Calu3 (cell line): ENCODE measurements around the gene EFS. TPM values are rescaled to one million over a fixed set of nuclear protein-coding genes. Genes with fewer than 3 reads are reported as not detected.
A peak's percentile ranks its signal among the peaks of the same experiment; 100 is the strongest.

Source experiments
- BruUV-seq: library from RNA; stranded (reverse); fragments of 400-500 nt; replicated peaks from 2 replicates; lab custom pipeline; 2021; lab: Mats Ljungman, UMichigan
- CTCF ChIA-PET: fragments of 300-600 bp; sonication (Branson Sonifier 250); formaldehyde crosslinking; loops from one replicate; lab custom pipeline; 2022; ENCODE audit warnings: antibody characterized with exemption; lab: Charles Lee
- DNase-seq: peaks from one replicate; pipeline ENCODE4 v3.0.0; 2022
- H3K27ac Mint-ChIP-seq: one replicate; pipeline ENCODE4 v1.8.0; 2022; ENCODE audit warnings: mixed read lengths; ENCODE audit not compliant: unreplicated experiment
- H3K27me3 Mint-ChIP-seq: one replicate; pipeline ENCODE4 v1.8.0; 2022; ENCODE audit warnings: mixed read lengths; ENCODE audit not compliant: unreplicated experiment
- H3K36me3 Mint-ChIP-seq: one replicate; pipeline ENCODE4 v1.8.0; 2022; ENCODE audit warnings: mild to moderate bottlenecking, moderate library complexity, mixed read lengths; ENCODE audit not compliant: insufficient read depth, unreplicated experiment
- H3K4me1 Mint-ChIP-seq: one replicate; pipeline ENCODE4 v1.8.0; 2022; ENCODE audit warnings: mild to moderate bottlenecking, low read depth, mixed read lengths; ENCODE audit not compliant: unreplicated experiment
- H3K4me3 Mint-ChIP-seq: one replicate; pipeline ENCODE4 v1.8.0; 2022; ENCODE audit warnings: mild to moderate bottlenecking, low read depth, moderate library complexity, mixed read lengths; ENCODE audit not compliant: unreplicated experiment
- H3K9me3 Mint-ChIP-seq: one replicate; pipeline ENCODE4 v1.8.0; 2022; ENCODE audit warnings: low read depth, mixed read lengths; ENCODE audit not compliant: unreplicated experiment
- CTCF ChIP-seq: fragments of 200-600 bp; IDR thresholded peaks from one replicate; pipeline ENCODE4 v1.8.0; 2022; ENCODE audit warnings: antibody characterized with exemption; ENCODE audit not compliant: unreplicated experiment
- intact Hi-C: fragments of 100-400 bp; cut with micrococcal nuclease; formaldehyde crosslinking; loops from one replicate; pipeline ENCODE4 v1.10.0; 2022; ENCODE audit not compliant: unreplicated experiment
- total RNA-seq: library from RNA; stranded (reverse); gene quantifications from 2 replicates; pipeline ENCODE4 v1.2.3, GENCODE V29; 2022

Gene EFS
- total RNA-seq, 1 experiment from 2014 or later, result not detected

- no TSS peak for BruUV-seq
- peak; percentile 78 for DNase-seq
- no peak overlapping the region for H3K27ac Mint-ChIP-seq
- H3K9me3 Mint-ChIP-seq, result no peaks in the 10 kb centered on the region
- H3K4me1 Mint-ChIP-seq, result no peaks in the 10 kb centered on the region
- no peak overlapping the region for H3K4me3 Mint-ChIP-seq
- CTCF ChIA-PET, result interaction anchor here (1.0 to 1.4 kb wide), 5 partner anchors 18 to 259 kb away, joined by 3 to 6 read pairs (median 4); no protein-coding TSS in a partner anchor
- H3K36me3 Mint-ChIP-seq, result no peaks in the 10 kb centered on the region
- H3K27me3 Mint-ChIP-seq, result peaks cover 98% of the 10 kb centered on the region
- peak; percentile 83 for TF ChIP-seq CTCF
- intact Hi-C loops, result loop anchor here (1.0 kb wide), 2 partner anchors 51 to 114 kb away; no protein-coding TSS in a partner anchor
These were observed 14.6 kb upstream of the EFS start for GRCh38 chr14:23379366-23380196.

DNA sequence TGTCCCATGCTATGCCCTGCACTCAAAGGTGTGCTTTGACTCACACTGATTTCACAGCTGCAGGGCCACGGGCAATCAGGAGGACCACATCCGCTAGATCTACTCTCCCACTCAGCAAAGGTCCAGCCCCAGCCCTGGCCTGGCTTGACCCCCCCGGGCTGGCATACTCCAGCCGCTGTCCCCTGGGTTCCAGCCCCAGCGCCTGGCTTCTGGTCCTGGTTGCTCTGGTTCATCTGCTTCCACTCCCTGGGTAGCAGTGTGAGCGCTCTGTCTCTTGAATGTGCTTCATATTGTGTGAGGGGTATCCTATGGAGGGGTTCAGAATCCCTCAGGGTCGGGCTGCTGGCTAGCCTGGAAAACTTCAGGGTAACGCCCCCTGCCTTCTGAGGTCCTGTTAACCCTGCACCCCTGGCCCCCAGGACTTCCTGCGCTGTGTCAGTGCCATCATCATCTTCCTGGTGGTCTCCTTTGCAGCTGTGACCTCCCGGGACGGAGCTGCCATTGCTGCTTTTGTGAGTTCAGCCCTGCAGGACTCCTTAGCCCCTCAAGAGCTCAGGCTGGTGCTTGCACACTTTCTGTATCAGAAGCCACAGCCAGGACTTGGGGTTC lies 13.7 kb upstream of the EFS start:
- TF ChIP-seq CTCF, result no peak
- no peaks in the 10 kb centered on the region for H3K9me3 Mint-ChIP-seq
- intact Hi-C loops, result no loop called here
- no peak overlapping the region for H3K27ac Mint-ChIP-seq
- H3K36me3 Mint-ChIP-seq, result no peaks in the 10 kb centered on the region
- BruUV-seq, result no TSS peak
- no peak for DNase-seq
- no peaks in the 10 kb centered on the region for H3K4me1 Mint-ChIP-seq
- peaks cover 98% of the 10 kb centered on the region for H3K27me3 Mint-ChIP-seq
- CTCF ChIA-PET, result interaction anchor here (1.2 kb wide), 1 partner anchor 9 kb away, joined by 3 read pairs; no protein-coding TSS in a partner anchor
- no peak overlapping the region for H3K4me3 Mint-ChIP-seq

DNA sequence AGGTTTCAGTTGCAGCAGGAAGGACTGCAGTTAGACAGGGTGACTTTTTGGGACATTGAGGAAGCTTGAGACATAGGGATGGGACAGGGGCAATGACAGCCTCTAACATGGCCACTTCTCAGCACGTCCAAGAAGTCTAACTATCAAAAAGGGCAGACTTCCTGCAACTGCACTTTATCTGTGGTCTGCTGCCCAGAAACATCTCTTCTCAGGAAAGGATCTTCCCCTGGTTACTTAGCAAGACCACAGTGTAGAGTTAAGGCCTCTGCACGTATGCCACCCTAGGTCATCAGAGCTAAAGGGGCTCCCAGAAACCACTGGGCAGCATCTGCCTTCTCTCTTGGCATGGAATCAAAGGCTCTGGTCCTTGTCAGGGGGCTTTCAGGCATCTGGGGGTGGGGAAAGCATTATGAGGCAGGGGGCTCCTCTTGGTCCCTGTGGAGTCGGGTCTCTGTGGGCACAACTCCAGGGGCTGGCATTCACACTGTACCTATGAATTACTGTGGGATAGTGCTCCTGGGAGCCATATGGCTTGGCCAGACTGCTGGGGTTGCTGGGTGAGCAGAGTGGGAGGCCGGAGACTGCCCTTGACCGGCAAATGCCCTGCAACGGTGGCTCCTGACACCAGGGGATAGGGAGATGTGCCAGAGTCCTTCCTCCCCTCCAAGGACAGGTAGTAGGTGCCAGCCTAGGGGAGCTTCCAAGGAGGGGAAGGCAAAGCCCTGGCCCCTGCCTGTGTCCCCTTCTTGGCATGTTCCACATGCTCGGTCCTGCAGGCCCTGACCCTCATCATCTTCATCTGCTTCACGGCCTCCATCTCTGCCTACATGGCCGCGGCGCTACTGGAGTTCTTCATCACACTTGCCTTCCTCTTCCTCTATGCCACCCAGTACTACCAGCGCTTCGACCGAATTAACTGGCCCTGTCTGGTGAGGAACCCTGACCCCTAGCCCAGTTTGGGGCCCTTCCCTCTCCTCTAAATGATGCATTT lies 12.9 kb upstream of the EFS start:
- CTCF ChIA-PET, result interaction anchor here (1.2 kb wide), 1 partner anchor 9 kb away, joined by 3 read pairs; no protein-coding TSS in a partner anchor
- H3K9me3 Mint-ChIP-seq, result no peaks in the 10 kb centered on the region
- H3K4me1 Mint-ChIP-seq, result no peaks in the 10 kb centered on the region
- intact Hi-C loops, result no loop called here
- H3K27ac Mint-ChIP-seq, result no peak overlapping the region
- H3K4me3 Mint-ChIP-seq, result no peak overlapping the region
- no peaks in the 10 kb centered on the region for H3K36me3 Mint-ChIP-seq
- no peak for TF ChIP-seq CTCF
- DNase-seq, result no peak
- BruUV-seq, result no TSS peak
- peaks cover 95% of the 10 kb centered on the region for H3K27me3 Mint-ChIP-seq

- no TSS peak for BruUV-seq
- Mint-ChIP-seq H3K9me3 (no peaks in the 10 kb centered on the region), H3K4me1 (no peaks in the 10 kb centered on the region), H3K27me3 (peaks cover 95% of the 10 kb centered on the region), H3K27ac (no peak overlapping the region), H3K4me3 (no peak overlapping the region), H3K36me3 (no peaks in the 10 kb centered on the region)
- intact Hi-C loops, result no loop called here
- no peak for DNase-seq
- CTCF ChIA-PET, result no interaction called here
- no peak for TF ChIP-seq CTCF
These were observed 12.2 kb upstream of the EFS start for GRCh38 chr14:23377198-23377550.
